ENCODE results near the gene ACOT12. TPM values are rescaled to one million over a fixed set of nuclear protein-coding genes. Genes with fewer than 3 reads are reported as not detected.

ACOT12 gene
- total and polyA plus RNA-seq, 2 experiments from 2014 or later: not detected

GRCh38 chr5:81292130-81292529, 101.8 kb downstream of the ACOT12 start:
- Histone ChIP-seq H4K20me1 (ENCODE audit: insufficient read depth) (0 out of 2 replicates have a peak, but pooled peaks cover 4% of the 10 kb centered on the region), H3K27me3 (replicated peaks; ENCODE audit: insufficient read depth) (no peaks in the 10 kb centered on the region), H3K36me3 (ENCODE audit: low read depth) (no peaks in the 10 kb centered on the region), H3K27ac (no peak overlapping the region), H3K4me3 (no peak overlapping the region), H3K79me2 (ENCODE audit: insufficient read depth) (peaks cover 66% of the 10 kb centered on the region), H3K9me3 (ENCODE audit: low read depth) (no peaks in the 10 kb centered on the region), H3K4me2 (ENCODE audit: unreplicated experiment) (no peak overlapping the region), H3F3A (ENCODE audit: insufficient read depth) (no peaks in the 10 kb centered on the region), H3K9me2 (ENCODE audit: insufficient read depth) (no peaks in the 10 kb centered on the region), H2AFZ (no peak overlapping the region), H3K4me1 (ENCODE audit: insufficient read depth) (no peaks in the 10 kb centered on the region), H3K9ac (no peak overlapping the region)
- in situ Hi-C loops (cut with MboI): no loop called here
- no peak for TF ChIP-seq EZH2 (IDR thresholded peaks at IDR 0.05; ENCODE audit: insufficient read depth, poor library complexity, severe bottlenecking)
- 89 to 94% methylated on average over 2 of the region's 2 CpGs for whole genome bisulfite sequencing, 2 experiments (ENCODE audit: low coverage in 1 of 2, low lambda C conversion rate in 2 of 2, missing lambda C conversion rate in 2 of 2)
- no peak for DNase-seq

GRCh38 chr5:81290146-81290545, 103.8 kb downstream of the ACOT12 start:
- H3K4me1 ChIP-seq (ENCODE audit: insufficient read depth): no peaks in the 10 kb centered on the region
- no peaks in the 10 kb centered on the region for H3K9me2 ChIP-seq (ENCODE audit: insufficient read depth)
- H4K20me1 ChIP-seq (ENCODE audit: insufficient read depth): 0 out of 2 replicates have a peak, but pooled peaks cover 4% of the 10 kb centered on the region
- no peak overlapping the region for H3K27ac ChIP-seq
- no peak overlapping the region for H3K4me3 ChIP-seq
- H3K79me2 ChIP-seq (ENCODE audit: insufficient read depth): peaks cover 63% of the 10 kb centered on the region
- H3K4me2 ChIP-seq (ENCODE audit: unreplicated experiment): no peak overlapping the region
- no peak overlapping the region for H2AFZ ChIP-seq
- no peaks in the 10 kb centered on the region for H3K27me3 ChIP-seq (replicated peaks; ENCODE audit: insufficient read depth)
- H3K9me3 ChIP-seq (ENCODE audit: low read depth): no peaks in the 10 kb centered on the region
- H3F3A ChIP-seq (ENCODE audit: insufficient read depth): no peaks in the 10 kb centered on the region
- 89 to 91% methylated on average over 1 of the region's 1 CpG for WGBS, 2 experiments (ENCODE audit: low coverage in 1 of 2, low lambda C conversion rate in 2 of 2, missing lambda C conversion rate in 2 of 2)
- H3K36me3 ChIP-seq (ENCODE audit: low read depth): no peaks in the 10 kb centered on the region
- TF ChIP-seq EZH2 (IDR thresholded peaks at IDR 0.05; ENCODE audit: insufficient read depth, poor library complexity, severe bottlenecking) (no peak), EZH2phosphoT487 (IDR thresholded peaks at IDR 0.05; ENCODE audit: insufficient read depth, low read depth) (no peak)
- DNase-seq: no peak
- H3K9ac ChIP-seq: no peak overlapping the region
- in situ Hi-C loops (cut with MboI): no loop called here

- Histone ChIP-seq H3K9me2 (ENCODE audit: insufficient read depth) (no peaks in the 10 kb centered on the region), H3K4me3 (no peak overlapping the region), H3K9ac (no peak overlapping the region), H3K79me2 (ENCODE audit: insufficient read depth) (peaks cover 53% of the 10 kb centered on the region), H3F3A (ENCODE audit: insufficient read depth) (no peaks in the 10 kb centered on the region), H3K4me1 (ENCODE audit: insufficient read depth) (no peaks in the 10 kb centered on the region), H3K36me3 (ENCODE audit: low read depth) (no peaks in the 10 kb centered on the region), H3K9me3 (ENCODE audit: low read depth) (no peaks in the 10 kb centered on the region), H3K27me3 (replicated peaks; ENCODE audit: insufficient read depth) (no peaks in the 10 kb centered on the region), H3K4me2 (ENCODE audit: unreplicated experiment) (no peak overlapping the region), H3K27ac (no peak overlapping the region), H4K20me1 (ENCODE audit: insufficient read depth) (0 out of 2 replicates have a peak, but pooled peaks cover 4% of the 10 kb centered on the region), H2AFZ (no peak overlapping the region)
- no peak for TF ChIP-seq EZH2 (IDR thresholded peaks at IDR 0.05; ENCODE audit: insufficient read depth, poor library complexity, severe bottlenecking)
- no peak for TF ChIP-seq EZH2phosphoT487 (IDR thresholded peaks at IDR 0.05; ENCODE audit: insufficient read depth, low read depth)
- 60 to 67% methylated on average over 4 of the region's 4 CpGs for WGBS, 2 experiments (ENCODE audit: low coverage in 1 of 2, low lambda C conversion rate in 2 of 2, missing lambda C conversion rate in 2 of 2)
- no peak for DNase-seq
- in situ Hi-C loops (cut with MboI): no loop called here
Observed at GRCh38 chr5:81288021-81288433, 105.9 kb downstream of the ACOT12 start.

GRCh38 chr5:81286059-81286617, 107.8 kb downstream of the ACOT12 start:
- TF ChIP-seq EZH2phosphoT487 (IDR thresholded peaks at IDR 0.05; ENCODE audit: insufficient read depth, low read depth) (no peak), EZH2 (IDR thresholded peaks at IDR 0.05; ENCODE audit: insufficient read depth, poor library complexity, severe bottlenecking) (no peak)
- H3K36me3 ChIP-seq (ENCODE audit: low read depth): no peaks in the 10 kb centered on the region
- no peaks in the 10 kb centered on the region for H3F3A ChIP-seq (ENCODE audit: insufficient read depth)
- H3K9me3 ChIP-seq (ENCODE audit: low read depth): no peaks in the 10 kb centered on the region
- no peak for DNase-seq
- no peak overlapping the region for H2AFZ ChIP-seq
- H4K20me1 ChIP-seq (ENCODE audit: insufficient read depth): 0 out of 2 replicates have a peak, but pooled peaks cover 4% of the 10 kb centered on the region
- H3K79me2 ChIP-seq (ENCODE audit: insufficient read depth): peaks cover 39% of the 10 kb centered on the region
- no peak overlapping the region for H3K9ac ChIP-seq
- no peaks in the 10 kb centered on the region for H3K9me2 ChIP-seq (ENCODE audit: insufficient read depth)
- in situ Hi-C loops (cut with MboI): no loop called here
- H3K4me3 ChIP-seq: no peak overlapping the region
- no peaks in the 10 kb centered on the region for H3K27me3 ChIP-seq (replicated peaks; ENCODE audit: insufficient read depth)
- no peaks in the 10 kb centered on the region for H3K4me1 ChIP-seq (ENCODE audit: insufficient read depth)
- no peak overlapping the region for H3K4me2 ChIP-seq (ENCODE audit: unreplicated experiment)
- H3K27ac ChIP-seq: no peak overlapping the region
- WGBS, 2 experiments (ENCODE audit: low coverage in 1 of 2, low lambda C conversion rate in 2 of 2, missing lambda C conversion rate in 2 of 2): 91 to 94% methylated on average over 3 of the region's 3 CpGs

Data from GM23248 (cell line).